ENCODE results near the gene LSP1. TPM values are rescaled to one million over a fixed set of nuclear protein-coding genes. Genes with fewer than 3 reads are reported as not detected.

Gene LSP1
- total RNA-seq, 3 donors from 2014 or later = 21.4 to 36.0 (median 23.6) TPM

- intact Hi-C loops (cut with DNase I; ENCODE audit: low total_unique reads) = loop anchor here (10.0 kb wide), 1 partner anchor 324 kb away; no protein-coding TSS in a partner anchor
- Histone ChIP-seq H3K4me3 (no peak overlapping the region), H3K36me3 (no peaks in the 10 kb centered on the region), H3K27me3 (no peaks in the 10 kb centered on the region), H3K4me1 (peaks cover 21 to 37% of the 10 kb centered on the region in 2 donors), H3K27ac (peak overlapping the region; percentile 83 to 85), H3K9me3 (no peaks in the 10 kb centered on the region)
- TF ChIP-seq POLR2A (IDR thresholded peaks at IDR 0.05) (no peak), POLR2AphosphoS5 (IDR thresholded peaks at IDR 0.05) (peak in 2 of 3 donors; percentile 51 to 60)
- peak in 1 of 2 donors; percentile 93 for DNase-seq (ENCODE audit: low spot score in 2 of 2)
Measured at GRCh38 chr11:1830322-1831223, 22.3 kb upstream of the LSP1 start.

- H3K4me3 ChIP-seq = no peak overlapping the region
- intact Hi-C loops (cut with DNase I; ENCODE audit: low total_unique reads) = loop anchor here (2.0 to 10.0 kb wide), 2 partner anchors 139 to 323 kb away; no protein-coding TSS in a partner anchor
- H3K27me3 ChIP-seq = no peaks in the 10 kb centered on the region
- DNase-seq (ENCODE audit: low spot score in 2 of 2) = no peak
- TF ChIP-seq POLR2AphosphoS5 (IDR thresholded peaks at IDR 0.05) (no peak), POLR2A (IDR thresholded peaks at IDR 0.05) (no peak), CTCF (IDR thresholded peaks at IDR 0.05) (no peak)
- peak overlapping the region; percentile 83 to 85 for H3K27ac ChIP-seq
- H3K36me3 ChIP-seq = no peaks in the 10 kb centered on the region
- H3K9me3 ChIP-seq = no peaks in the 10 kb centered on the region
- peaks cover 17 to 34% of the 10 kb centered on the region in 2 donors for H3K4me1 ChIP-seq
Measured at GRCh38 chr11:1831338-1832210, 21.3 kb upstream of the LSP1 start.

GRCh38 chr11:1832211-1832919, 20.5 kb upstream of the LSP1 start:
- Histone ChIP-seq H3K4me3 (peak overlapping the region in 2 of 3 donors; percentile 9 to 23), H3K27me3 (no peaks in the 10 kb centered on the region), H3K27ac (peak overlapping the region; percentile 83 to 85), H3K4me1 (peaks cover 15 to 34% of the 10 kb centered on the region in 2 donors), H3K9me3 (no peaks in the 10 kb centered on the region), H3K36me3 (no peaks in the 10 kb centered on the region)
- DNase-seq (ENCODE audit: low spot score in 2 of 2) = no peak
- intact Hi-C loops (cut with DNase I; ENCODE audit: low total_unique reads) = loop anchor here (2.0 to 10.0 kb wide), 2 partner anchors 140 to 322 kb away; no protein-coding TSS in a partner anchor
- TF ChIP-seq POLR2AphosphoS5 (IDR thresholded peaks at IDR 0.05) = no peak
- TF ChIP-seq CTCF (IDR thresholded peaks at IDR 0.05) = peak; percentile 91 to 97 (median 95)
- TF ChIP-seq POLR2A (IDR thresholded peaks at IDR 0.05) = no peak

GRCh38 chr11:1832920-1833295, 20.0 kb upstream of the LSP1 start:
- no peak for TF ChIP-seq CTCF (IDR thresholded peaks at IDR 0.05)
- TF ChIP-seq POLR2AphosphoS5 (IDR thresholded peaks at IDR 0.05) = no peak
- TF ChIP-seq POLR2A (IDR thresholded peaks at IDR 0.05) = no peak
- peak overlapping the region in 2 of 3 donors; percentile 9 to 23 for H3K4me3 ChIP-seq
- no peaks in the 10 kb centered on the region for H3K27me3 ChIP-seq
- no peaks in the 10 kb centered on the region for H3K9me3 ChIP-seq
- H3K4me1 ChIP-seq = peaks cover 10 to 33% of the 10 kb centered on the region in 2 donors
- intact Hi-C loops (cut with DNase I; ENCODE audit: low total_unique reads) = loop anchor here (2.0 to 10.0 kb wide), 2 partner anchors 140 to 322 kb away; no protein-coding TSS in a partner anchor
- no peaks in the 10 kb centered on the region for H3K36me3 ChIP-seq
- H3K27ac ChIP-seq = peak overlapping the region; percentile 70 to 85
- DNase-seq (ENCODE audit: low spot score in 2 of 2) = no peak
